Motor neuron (in vitro differentiated cells): ENCODE measurements around the gene MRPS34. TPM values are rescaled to one million over a fixed set of nuclear protein-coding genes. Genes with fewer than 3 reads are reported as not detected.
A peak's percentile ranks its signal among the peaks of the same experiment; 100 is the strongest.

Experiments
- ATAC-seq, 8 experiments: fragments of 200-7000 bp; cut with Tn5 transposase; replicated peaks in 6 of 8; 2 replicates each; pipeline ENCODE4 v1.8.0; 2021; ENCODE audit warnings: mild to moderate bottlenecking in 8 of 8, moderate library complexity in 8 of 8
- H3K27ac ChIP-seq, 2 donors: fragments of 250-450 bp; sonication (Bioruptor Pico); 2 replicates each; pipeline ENCODE4 v1.9.0; 2021; ENCODE audit warnings: antibody characterized with exemption in 2 of 2, mild to moderate bottlenecking in 2 of 2, moderate library complexity in 1 of 2
- H3K4me1 ChIP-seq, 2 donors: fragments of 250-450 bp; sonication (Bioruptor Pico); replicated peaks in 1 of 2; 2 replicates each; pipeline ENCODE4 v1.6.1; 2021; ENCODE audit warnings: antibody characterized with exemption in 2 of 2, mild to moderate bottlenecking in 2 of 2, moderate library complexity in 1 of 2
- H3K4me3 ChIP-seq, 5 donors: fragments of 250-450 bp; sonication (Bioruptor Pico); 2 replicates each; pipeline ENCODE4 v1.9.0; 2021; ENCODE audit warnings: antibody characterized with exemption in 5 of 5, mild to moderate bottlenecking in 5 of 5, moderate library complexity in 4 of 5
- WGBS, 10 experiments: fragments of 450-650 bp; shearing (Covaris generic); methylation state at CpG; one replicate each; pipeline ENCODE4 v1.0.0; 2022; 5-methylcytosine and 5-hydroxymethylcytosine counted together
- in situ Hi-C, 9 experiments: fragments of 400-800 bp; cut with MboI; loops; one replicate each; pipeline ENCODE4 v1.15.0; 2021; ENCODE audit warnings: low sequenced_read_pairs in 9 of 9, low pct_unique_long_range_greater_than_20kb in 2 of 9; ENCODE audit not compliant: unreplicated experiment in 9 of 9
- total RNA-seq, 8 experiments: library from RNA; unstranded; fragments of 300-600 nt; gene quantifications; 2 replicates each; pipeline versions ENCODE4 v1.2.3 to v1.2.4, GENCODE V29; 2022

Gene MRPS34
- total RNA-seq, 8 experiments from 2014 or later: 68.4 to 150 (median 87.1) TPM

GRCh38 chr16:1768767-1769401, 4.0 kb downstream of the MRPS34 start:
- no peak overlapping the region for H3K27ac ChIP-seq
- no CpG with 5 or more reads among the region's 26 CpGs for WGBS, 10 experiments
- in situ Hi-C loops: no loop called here
- no peak for ATAC-seq
- H3K4me3 ChIP-seq: no peak overlapping the region
- H3K4me1 ChIP-seq: peaks cover 6 to 7% of the 10 kb centered on the region in 2 donors

- WGBS, 10 experiments: 92 to 94% methylated on average over 3 to 5 of the region's 41 CpGs; no CpG with 5 or more reads in 8 of the 10 experiments
- no peak overlapping the region for H3K4me3 ChIP-seq
- in situ Hi-C loops: no loop called here
- H3K4me1 ChIP-seq: peaks cover 6 to 7% of the 10 kb centered on the region in 2 donors
- no peak for ATAC-seq
- no peak overlapping the region for H3K27ac ChIP-seq
These were observed 4.7 kb downstream of the MRPS34 start for GRCh38 chr16:1768061-1768766.

- Histone ChIP-seq H3K27ac (no peak overlapping the region), H3K4me1 (peaks cover 6 to 7% of the 10 kb centered on the region in 2 donors), H3K4me3 (no peak overlapping the region)
- in situ Hi-C loops: no loop called here
- no peak for ATAC-seq
- 91 to 100% (median 100%) methylated on average over 1 to 4 of the region's 42 CpGs; no CpG with 5 or more reads in 6 of the 10 experiments for WGBS, 10 experiments
These were observed 5.6 kb downstream of the MRPS34 start for GRCh38 chr16:1767116-1767994.

GRCh38 chr16:1766701-1767100, 6.2 kb downstream of the MRPS34 start:
- WGBS, 10 experiments: 100% methylated on average over 1 of the region's 18 CpGs; no CpG with 5 or more reads in 9 of the 10 experiments
- no peak overlapping the region for H3K27ac ChIP-seq
- no peak for ATAC-seq
- H3K4me1 ChIP-seq: peaks cover 6 to 7% of the 10 kb centered on the region in 2 donors
- H3K4me3 ChIP-seq: no peak overlapping the region
- in situ Hi-C loops: no loop called here

- ATAC-seq: no peak
- Histone ChIP-seq H3K27ac (no peak overlapping the region), H3K4me1 (peaks cover 6 to 7% of the 10 kb centered on the region in 2 donors), H3K4me3 (no peak overlapping the region)
- in situ Hi-C loops: no loop called here
- WGBS, 10 experiments: 90% methylated on average over 5 of the region's 19 CpGs; no CpG with 5 or more reads in 9 of the 10 experiments
These were observed 6.7 kb downstream of the MRPS34 start for GRCh38 chr16:1766231-1766630.

GRCh38 chr16:1765826-1766225, 7.1 kb downstream of the MRPS34 start:
- 60 to 95% methylated on average over 2 to 9 of the region's 22 CpGs; no CpG with 5 or more reads in 8 of the 10 experiments for WGBS, 10 experiments
- ATAC-seq: no peak
- Histone ChIP-seq H3K27ac (no peak overlapping the region), H3K4me1 (peaks cover 6 to 7% of the 10 kb centered on the region in 2 donors), H3K4me3 (no peak overlapping the region)
- in situ Hi-C loops: no loop called here

GRCh38 chr16:1764971-1765370, 8.0 kb downstream of the MRPS34 start:
- no peak for ATAC-seq
- WGBS, 10 experiments: 90 to 94% (median 91%) methylated on average over 3 to 8 of the region's 21 CpGs; no CpG with 5 or more reads in 7 of the 10 experiments
- in situ Hi-C loops: no loop called here
- no peak overlapping the region for H3K27ac ChIP-seq
- no peak overlapping the region for H3K4me3 ChIP-seq
- H3K4me1 ChIP-seq: no peaks in the 10 kb centered on the region

GRCh38 chr16:1763521-1764511, 9.1 kb downstream of the MRPS34 start:
- peak in 7 of 8 experiments; percentile 4 to 24 (median 16) for ATAC-seq
- no peak overlapping the region for H3K4me3 ChIP-seq
- no peak overlapping the region for H3K27ac ChIP-seq
- 55 to 100% (median 76%) methylated on average over 1 to 10 of the region's 81 CpGs; no CpG with 5 or more reads in 6 of the 10 experiments for WGBS, 10 experiments
- in situ Hi-C loops: no loop called here
- H3K4me1 ChIP-seq: no peaks in the 10 kb centered on the region

- no peaks in the 10 kb centered on the region for H3K4me1 ChIP-seq
- ATAC-seq: no peak
- in situ Hi-C loops: no loop called here
- 80 to 88% methylated on average over 1 to 2 of the region's 24 CpGs; no CpG with 5 or more reads in 8 of the 10 experiments for WGBS, 10 experiments
- H3K27ac ChIP-seq: no peak overlapping the region
- H3K4me3 ChIP-seq: no peak overlapping the region
These were observed 9.9 kb downstream of the MRPS34 start for GRCh38 chr16:1762879-1763520.

GRCh38 chr16:1762196-1762878, 10.6 kb downstream of the MRPS34 start:
- Histone ChIP-seq H3K4me3 (no peak overlapping the region), H3K27ac (no peak overlapping the region), H3K4me1 (no peaks in the 10 kb centered on the region)
- in situ Hi-C loops: no loop called here
- WGBS, 10 experiments: 89 to 100% (median 93%) methylated on average over 2 to 7 of the region's 30 CpGs; no CpG with 5 or more reads in 6 of the 10 experiments
- no peak for ATAC-seq

GRCh38 chr16:1761751-1762150, 11.2 kb downstream of the MRPS34 start:
- Histone ChIP-seq H3K4me1 (no peaks in the 10 kb centered on the region), H3K4me3 (no peak overlapping the region), H3K27ac (no peak overlapping the region)
- ATAC-seq: no peak
- in situ Hi-C loops: no loop called here
- WGBS, 10 experiments: no CpG with 5 or more reads among the region's 15 CpGs
